ENCODE measurements around the gene SGK2.

Gene SGK2

DNA sequence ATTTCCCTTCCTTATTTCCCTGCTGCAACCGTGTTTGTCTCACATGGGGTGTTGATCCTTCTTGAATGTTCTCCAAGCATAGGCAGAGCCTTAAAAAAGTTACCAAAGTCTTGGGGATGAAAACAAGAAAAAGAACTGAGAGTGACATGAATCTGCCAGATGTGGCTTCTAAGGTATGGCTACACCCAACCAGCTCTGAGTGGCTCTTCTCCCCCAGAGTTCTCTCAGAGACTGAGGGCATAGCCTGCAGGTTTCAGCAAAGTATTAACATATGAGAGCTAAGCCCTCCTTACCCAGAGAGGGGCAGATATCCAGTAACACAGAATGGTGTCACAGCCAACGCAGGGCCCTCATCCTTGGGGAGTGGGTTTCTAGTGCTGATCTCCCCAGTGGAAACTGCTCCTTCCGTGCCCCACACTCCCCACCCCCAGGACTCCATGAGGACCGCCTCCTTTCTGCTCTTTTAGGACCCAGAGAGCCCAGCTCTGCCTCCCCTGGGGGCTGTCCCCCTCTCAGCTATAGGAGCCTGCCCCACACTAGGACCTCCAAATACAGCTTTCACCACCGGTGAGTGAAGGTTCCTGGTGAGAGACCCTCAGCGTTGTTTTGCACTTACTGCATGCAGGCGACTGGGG, 23.3 kb upstream of the SGK2 start:
- ChIA-PET POLR2A (no interaction called here), CTCF (interaction anchor here (0.9 to 8.1 kb wide), 6 partner anchors 14 to 654 kb away, joined by 3 to 108 read pairs (median 28); no protein-coding TSS in a partner anchor)
- no peak for DNase-seq (ENCODE audit: extremely low spot score)
- TF ChIP-seq CTCF (IDR thresholded peaks at IDR 0.05; ENCODE audit: control extremely low read depth, extremely low read depth, low read depth, missing control alignments) = no peak

DNA sequence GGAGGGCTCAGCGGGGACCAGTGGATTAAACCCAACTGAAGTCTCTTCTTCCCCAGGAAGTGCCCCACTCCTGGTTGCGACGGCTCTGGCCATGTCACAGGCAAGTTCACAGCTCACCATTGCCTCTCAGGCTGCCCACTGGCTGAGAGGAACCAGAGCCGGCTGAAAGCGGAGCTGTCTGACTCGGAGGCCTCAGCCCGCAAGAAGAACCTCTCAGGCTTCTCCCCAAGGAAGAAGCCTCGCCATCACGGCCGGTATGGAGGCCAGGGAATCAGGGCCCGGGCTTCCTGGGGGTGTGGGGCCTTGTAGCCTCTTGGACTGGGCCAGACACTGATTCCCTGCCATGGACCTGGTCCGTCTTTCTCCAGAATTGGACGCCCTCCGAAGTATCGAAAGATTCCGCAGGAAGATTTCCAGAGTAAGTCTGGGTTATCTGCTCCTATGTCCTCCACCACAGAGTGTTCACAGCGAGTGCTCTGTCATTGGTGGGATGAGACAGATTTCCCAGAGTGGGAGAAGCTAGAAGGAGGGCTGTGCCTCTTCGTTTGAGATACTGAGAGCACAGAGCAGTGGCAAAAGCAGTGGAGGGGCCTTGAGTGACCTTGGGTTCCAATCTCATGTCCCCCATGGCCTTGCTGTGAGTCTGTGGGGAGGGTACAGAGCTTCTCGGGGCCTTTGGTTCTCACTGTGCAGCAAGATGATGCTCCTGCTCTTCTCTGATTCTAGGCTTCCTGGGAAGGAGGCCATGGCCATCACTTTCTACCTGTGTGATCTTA, 22.6 kb upstream of the SGK2 start:
- no peak for DNase-seq (ENCODE audit: extremely low spot score)
- CTCF ChIA-PET = interaction anchor here (0.8 to 8.1 kb wide), 11 partner anchors 8 to 653 kb away, joined by 3 to 108 read pairs (median 15); partner anchors contain the start of genes IFT52 and SGK2
- POLR2A ChIA-PET = no interaction called here
- no peak for TF ChIP-seq CTCF (IDR thresholded peaks at IDR 0.05; ENCODE audit: control extremely low read depth, extremely low read depth, low read depth, missing control alignments)

- TF ChIP-seq CTCF (IDR thresholded peaks at IDR 0.05; ENCODE audit: control extremely low read depth, extremely low read depth, low read depth, missing control alignments) = no peak
- DNase-seq (ENCODE audit: extremely low spot score) = no peak
- POLR2A ChIA-PET = no interaction called here
- CTCF ChIA-PET = interaction anchor here (0.8 to 8.1 kb wide), 16 partner anchors 9 to 652 kb away, joined by 3 to 108 read pairs (median 9); partner anchors contain the start of genes IFT52 and SGK2
These were observed 21.9 kb upstream of the SGK2 start for GRCh38 chr20:43536817-43537440.

DNA sequence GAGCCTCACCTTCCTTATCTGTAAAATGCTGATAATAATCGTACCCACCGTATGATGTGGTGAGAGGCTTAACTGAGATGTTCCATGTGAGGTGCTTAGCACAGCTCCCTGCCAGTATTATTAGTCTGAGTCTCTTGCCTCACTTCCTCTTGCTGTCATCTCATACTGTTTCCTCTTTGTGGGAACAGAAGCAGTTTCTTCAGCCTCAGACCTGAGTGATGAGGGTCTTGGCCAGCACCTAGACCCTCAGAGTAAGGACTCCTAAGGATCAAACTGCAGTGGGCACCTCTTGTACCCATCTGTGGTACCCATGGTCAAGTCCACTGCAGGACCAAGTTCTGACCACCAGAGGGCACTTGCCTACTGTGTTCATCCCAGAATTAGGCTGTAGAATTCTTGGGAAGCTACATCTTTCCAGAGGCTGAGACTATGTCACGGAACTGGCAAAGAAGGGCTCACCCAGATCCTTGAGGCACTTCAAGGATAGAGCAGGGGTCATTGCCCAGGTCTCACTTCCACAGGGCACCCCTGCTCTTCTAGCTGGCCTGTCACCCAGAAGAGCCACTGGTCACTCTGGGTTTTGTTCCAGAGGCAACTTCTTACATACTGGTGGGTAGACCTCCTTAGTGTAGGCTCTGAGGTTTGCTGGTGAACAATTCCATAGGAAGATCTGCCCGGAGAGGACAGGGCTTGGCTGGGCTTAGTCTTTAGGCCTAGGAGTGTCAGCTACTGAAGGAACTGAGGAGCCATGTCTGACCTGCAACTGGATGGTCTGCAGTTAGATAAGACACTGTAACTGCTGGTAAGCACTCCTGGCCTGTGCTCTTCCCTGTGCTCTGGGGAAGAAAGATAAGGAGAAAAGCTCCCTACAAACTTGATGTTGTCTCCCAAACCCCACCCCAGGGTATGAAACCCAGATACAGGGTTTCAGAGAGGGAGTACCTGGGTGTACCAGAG, 20.6 kb upstream of the SGK2 start:
- peak; percentile 57 for DNase-seq (ENCODE audit: extremely low spot score)
- peak; percentile 84 for TF ChIP-seq CTCF (IDR thresholded peaks at IDR 0.05; ENCODE audit: control extremely low read depth, extremely low read depth, low read depth, missing control alignments)
- ChIA-PET CTCF (interaction anchor here (0.7 to 8.1 kb wide), 47 partner anchors 8 to 651 kb away, joined by 3 to 108 read pairs (median 5); partner anchors contain the start of gene SGK2), POLR2A (no interaction called here)

GRCh38 chr20:43538878-43539700, 19.7 kb upstream of the SGK2 start:
- POLR2A ChIA-PET = no interaction called here

More at GRCh38 chr20:43538878-43539700, 19.7 kb upstream of the SGK2 start:
- TF ChIP-seq CTCF (IDR thresholded peaks at IDR 0.05; ENCODE audit: control extremely low read depth, extremely low read depth, low read depth, missing control alignments) = no peak
- DNase-seq (ENCODE audit: extremely low spot score) = no peak
- CTCF ChIA-PET = interaction anchor here (0.7 to 8.1 kb wide), 48 partner anchors 9 to 650 kb away, joined by 3 to 108 read pairs (median 4); partner anchors contain the start of gene SGK2
